H1 (cell line): Measurements from ENCODE around the gene TMEM135. TPM values are rescaled to one million over a fixed set of nuclear protein-coding genes. Genes with fewer than 3 reads are reported as not detected.
"Not testable (repeated sequence)": the region's sequence is repeated elsewhere in the genome, so short reads cannot be mapped to it uniquely, and the experiment has no call there.

Source experiments
- CTCF ChIA-PET: fragments of 300-600 bp; sonication (Branson Sonifier 250); formaldehyde crosslinking; loops from one replicate; lab custom pipeline; 2021; ENCODE audit not compliant: partially characterized antibody; lab: Charles Lee
- POLR2A ChIA-PET: fragments of 300-600 bp; sonication (Branson Sonifier 250); formaldehyde crosslinking; loops from one replicate; lab custom pipeline; 2021; ENCODE audit warnings: inconsistent platforms; ENCODE audit not compliant: partially characterized antibody; lab: Charles Lee
- DNase-seq, 2 experiments: peaks; one replicate each; pipeline versions ENCODE4 v3.0.0 to v3.0.0-alpha.2; 2010 to 2022; ENCODE audit warnings: low spot score in 2 of 2, low read depth in 1 of 2, mixed read lengths in 1 of 2
- FAIRE-seq: peaks from 2 replicates; lab custom pipeline; 2011; peaks lifted over from hg19 to GRCh38; lab: Jason Lieb, UNC
- H2AFZ ChIP-seq: 2 replicates; pipeline ENCODE4 v1.8.1; 2012; ENCODE audit warnings: low read length, inconsistent platforms
- H2AK5ac ChIP-seq: 2 replicates; pipeline ENCODE4 v1.6.1; 2013; ENCODE audit warnings: low read depth, low read length
- H2BK120ac ChIP-seq: replicated peaks from 2 replicates; pipeline ENCODE3; 2013; ENCODE audit warnings: low read depth, low read length, inconsistent platforms
- H2BK12ac ChIP-seq: 2 replicates; pipeline ENCODE4 v1.6.1; 2013; ENCODE audit warnings: low read depth, low read length
- H2BK15ac ChIP-seq: 2 replicates; pipeline ENCODE4 v1.6.1; 2013; ENCODE audit warnings: low read length
- H2BK20ac ChIP-seq: 2 replicates; pipeline ENCODE4 v1.6.1; 2013; ENCODE audit warnings: low read length
- H2BK5ac ChIP-seq: 2 replicates; pipeline ENCODE4 v1.6.1; 2013; ENCODE audit warnings: low read depth, low read length
- H3K14ac ChIP-seq: 2 replicates; pipeline ENCODE4 v1.6.1; 2013; ENCODE audit warnings: inconsistent platforms; ENCODE audit not compliant: insufficient read length
- H3K18ac ChIP-seq: 2 replicates; pipeline ENCODE4 v1.6.1; 2013; ENCODE audit warnings: low read length; ENCODE audit errors: extremely low read depth
- H3K23ac ChIP-seq: 2 replicates; pipeline ENCODE4 v1.6.1; 2013; ENCODE audit warnings: inconsistent platforms; ENCODE audit not compliant: insufficient read length
- H3K23me2 ChIP-seq: 2 replicates; pipeline ENCODE4 v1.6.1; 2013; ENCODE audit warnings: low read depth, low read length
- H3K27ac ChIP-seq: 2 replicates; pipeline ENCODE4 v1.6.1; 2011; ENCODE audit warnings: low read depth, low read length, inconsistent platforms
- H3K27me3 ChIP-seq, 4 experiments: replicated peaks in 1 of 4; 1 replicate in 1 of 4; 2 replicates in 3 of 4; pipeline versions ENCODE4 v1.6.1 to v1.8.1; 2011 to 2013; ENCODE audit warnings: low read length in 3 of 4, mild to moderate bottlenecking in 3 of 4, inconsistent platforms in 2 of 4, mixed read lengths in 2 of 4, moderate library complexity in 1 of 4; ENCODE audit not compliant: control insufficient read depth in 3 of 4, insufficient read depth in 3 of 4; ENCODE audit errors: extremely low read depth in 1 of 4
- H3K36me3 ChIP-seq, 4 experiments: 2 replicates each; pipeline versions ENCODE4 v1.6.1 to v1.8.1; 2011 to 2013; ENCODE audit warnings: mild to moderate bottlenecking in 4 of 4, low read length in 3 of 4, moderate library complexity in 2 of 4, control low read depth in 1 of 4, inconsistent platforms in 1 of 4; ENCODE audit not compliant: insufficient read depth in 4 of 4, control insufficient read depth in 2 of 4
- H3K4ac ChIP-seq: replicated peaks from 2 replicates; pipeline ENCODE3; 2013; ENCODE audit warnings: low read length, low read depth, mixed read lengths, inconsistent platforms; ENCODE audit not compliant: insufficient read length
- H3K4me1 ChIP-seq, 4 experiments: replicated peaks in 1 of 4; 1 replicate in 1 of 4; 2 replicates in 3 of 4; pipeline versions ENCODE4 v1.6.1 to v1.8.1; 2011 to 2013; ENCODE audit warnings: low read length in 3 of 4, inconsistent platforms in 2 of 4, mixed read lengths in 1 of 4; ENCODE audit not compliant: insufficient read depth in 4 of 4, control insufficient read depth in 3 of 4
- H3K4me2 ChIP-seq, 2 experiments: 2 replicates each; pipeline versions ENCODE4 v1.6.1 to v1.8.1; 2011 to 2013; ENCODE audit warnings: low read depth in 2 of 2, low read length in 2 of 2, control low read depth in 1 of 2, inconsistent platforms in 1 of 2, mild to moderate bottlenecking in 1 of 2; ENCODE audit not compliant: insufficient read depth in 1 of 2
- H3K4me3 ChIP-seq, 4 experiments: fragments of 200-600, 300-600 bp in 1 of 4; sonication (generic), shearing (Covaris generic), sonication (Bioruptor Twin) in 1 of 4; 2 replicates each; pipeline versions ENCODE4 v1.5.1 to v1.8.1; 2011 to 2016; ENCODE audit warnings: low read length in 4 of 4, low read depth in 3 of 4, control low read depth in 2 of 4, inconsistent platforms in 2 of 4, mild to moderate bottlenecking in 2 of 4, mixed read lengths in 1 of 4, moderate library complexity in 1 of 4; ENCODE audit not compliant: insufficient read depth in 2 of 4; ENCODE audit errors: extremely low read depth in 1 of 4
- H3K56ac ChIP-seq: replicated peaks from 2 replicates; pipeline ENCODE3; 2013; ENCODE audit warnings: low read depth, mild to moderate bottlenecking, mixed read lengths, low read length, inconsistent platforms; ENCODE audit not compliant: insufficient read length
- H3K79me1 ChIP-seq: 2 replicates; pipeline ENCODE4 v1.6.1; 2013; ENCODE audit warnings: low read depth, low read length, control low read depth
- H3K79me2 ChIP-seq, 2 experiments: 2 replicates each; pipeline versions ENCODE4 v1.6.1 to v1.8.1; 2012 to 2013; ENCODE audit warnings: low read length in 2 of 2, mild to moderate bottlenecking in 2 of 2, inconsistent platforms in 1 of 2; ENCODE audit not compliant: insufficient read depth in 2 of 2, control insufficient read depth in 1 of 2
- H3K9ac ChIP-seq, 4 experiments: replicated peaks in 1 of 4; 1 replicate in 1 of 4; 2 replicates in 3 of 4; pipeline versions ENCODE4 v1.6.1 to v1.8.1; 2011 to 2013; ENCODE audit warnings: low read depth in 3 of 4, low read length in 3 of 4, control low read depth in 2 of 4, mild to moderate bottlenecking in 2 of 4, moderate library complexity in 2 of 4, inconsistent platforms in 1 of 4; ENCODE audit errors: extremely low read depth in 1 of 4
- H3K9me3 ChIP-seq, 2 experiments: 2 replicates each; pipeline versions ENCODE4 v1.6.1 to v1.8.1; 2012 to 2013; ENCODE audit warnings: mild to moderate bottlenecking in 2 of 2, moderate library complexity in 2 of 2, control low read depth in 1 of 2, inconsistent platforms in 1 of 2, low read depth in 1 of 2, low read length in 1 of 2, mixed read lengths in 1 of 2; ENCODE audit not compliant: insufficient read depth in 2 of 2
- H4K20me1 ChIP-seq, 2 experiments: replicated peaks in 1 of 2; 2 replicates each; pipeline versions ENCODE3 to v1.8.1; 2011 to 2013; ENCODE audit warnings: inconsistent platforms in 2 of 2, low read length in 2 of 2, mild to moderate bottlenecking in 1 of 2; ENCODE audit not compliant: insufficient read depth in 2 of 2, control insufficient read depth in 1 of 2
- H4K5ac ChIP-seq: 2 replicates; pipeline ENCODE4 v1.6.1; 2013; ENCODE audit warnings: low read length, low read depth, mixed read lengths, inconsistent platforms; ENCODE audit not compliant: insufficient read length
- H4K8ac ChIP-seq: 2 replicates; pipeline ENCODE4 v1.8.0; 2013; ENCODE audit warnings: mild to moderate bottlenecking, moderate library complexity, low read length, inconsistent platforms; ENCODE audit not compliant: insufficient read depth; ENCODE audit errors: extremely low read depth
- H4K91ac ChIP-seq: replicated peaks from 2 replicates; pipeline ENCODE3; 2013; ENCODE audit warnings: low read length, mixed read lengths, inconsistent platforms; ENCODE audit not compliant: insufficient read length
- WGBS, 2 experiments: shearing (Covaris generic) in 1 of 2; methylation state at CpG; one replicate each; pipeline versions ENCODE4 v1.1.6 to v1.1.7; 2013 to 2015; ENCODE audit warnings: low lambda C conversion rate in 2 of 2, mixed read lengths in 2 of 2, inconsistent platforms in 1 of 2, low coverage in 1 of 2, missing lambda C conversion rate in 1 of 2; ENCODE audit not compliant: insufficient replicate concordance in 2 of 2, insufficient coverage in 1 of 2, insufficient read length in 1 of 2; ENCODE audit errors: extremely low coverage in 1 of 2, missing lambda C conversion rate in 1 of 2; 5-methylcytosine and 5-hydroxymethylcytosine counted together
- polyA plus RNA-seq, 7 experiments: library from polyadenylated mRNA; depleted of rRNA in 3 of 7; stranded (reverse) in 5 of 7; unstranded in 2 of 7; fragments of >200 nt in 5 of 7; fragments of 200-250 nt in 2 of 7; gene quantifications; 1 replicate in 5 of 7; 2 replicates in 1 of 7; 4 replicates in 1 of 7; pipeline versions ENCODE4 v1.2.1 to v1.2.3, GENCODE V29; 2011 to 2013; ENCODE audit warnings: missing spikeins in 2 of 7, mixed read lengths in 2 of 7
- total RNA-seq: library from RNA; stranded (reverse); fragmentation: NEBNext Ultra II Directional; extraction: Animal tissue kit (Norgen Biotek cat#: 25700); gene quantifications from 2 replicates; pipeline ENCODE4 v1.2.1, GENCODE V29; 2021

The TMEM135 gene
- total and polyA plus RNA-seq, 2 of the 8 experiments (the other 6 are each of a cell fraction or from before 2014, with no cell fraction given) = 9.3 to 31.3 TPM

DNA sequence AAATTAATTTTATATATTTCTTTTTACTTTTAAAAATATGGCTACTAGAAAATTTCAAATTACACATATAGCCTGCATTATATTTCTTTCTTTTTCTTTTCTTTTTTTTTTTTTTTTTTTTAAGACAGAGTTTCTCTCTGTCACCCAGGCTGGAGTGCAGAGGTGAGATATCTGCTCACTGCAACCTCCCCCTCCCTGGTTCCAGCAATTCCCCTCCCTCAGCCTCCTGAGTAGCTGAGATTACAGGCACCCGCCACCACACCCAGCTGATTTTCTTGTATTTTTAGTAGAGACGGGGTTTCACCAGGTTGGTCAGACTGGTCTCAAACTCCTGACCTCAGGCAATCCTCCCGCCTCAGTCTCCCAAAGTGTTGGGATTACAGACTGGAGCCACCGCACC lies 234.2 kb downstream of the TMEM135 start:
- H3K4me1 ChIP-seq, H3K23ac ChIP-seq, H3K56ac ChIP-seq, H3K4ac ChIP-seq, H3K79me1 ChIP-seq, H2BK12ac ChIP-seq, H2AK5ac ChIP-seq, H2BK15ac ChIP-seq, H4K91ac ChIP-seq, H3K36me3 ChIP-seq, H4K5ac ChIP-seq, H3K14ac ChIP-seq, H4K20me1 ChIP-seq, H2BK5ac ChIP-seq, H3K27ac ChIP-seq, H2AFZ ChIP-seq, DNase-seq, FAIRE-seq, H3K4me3 ChIP-seq, H3K23me2 ChIP-seq, POLR2A ChIA-PET, H4K8ac ChIP-seq, H3K9ac ChIP-seq, H3K18ac ChIP-seq, H3K79me2 ChIP-seq, H2BK120ac ChIP-seq, H3K4me2 ChIP-seq, H2BK20ac ChIP-seq, H3K9me3 ChIP-seq, H3K27me3 ChIP-seq: not testable (repeated sequence)
- WGBS, 2 experiments = 82% methylated on average over 4 of the region's 4 CpGs; no CpG with 5 or more reads in 1 of the 2 experiments
- CTCF ChIA-PET = interaction anchor here (1.4 kb wide), 1 partner anchor 333 kb away, joined by 3 read pairs; no protein-coding TSS in a partner anchor
